HCT116 (cell line): ENCODE data around the gene LCN10. TPM values are rescaled to one million over a fixed set of nuclear protein-coding genes. Genes with fewer than 3 reads are reported as not detected.

Experiments used
- ATAC-seq: fragments of 200-7000 bp; cut with Tn5 transposase; 2 replicates; pipeline ENCODE4 v1.9.1; 2020; ENCODE audit warnings: mild to moderate bottlenecking, moderate library complexity
- BruUV-seq: library from RNA; stranded (reverse); fragments of 400-500 nt; replicated peaks from 2 replicates; lab custom pipeline; 2021; lab: Mats Ljungman, UMichigan
- CTCF ChIA-PET: fragments of 300-600 bp; sonication (Branson Sonifier 250); formaldehyde crosslinking; loops from one replicate; lab custom pipeline; 2021; ENCODE audit warnings: antibody characterized with exemption; lab: Charles Lee
- POLR2A ChIA-PET: fragments of 300-600, 350-600 bp; sonication (Branson Sonifier 250); formaldehyde crosslinking; loops from one replicate; lab custom pipeline; 2021; ENCODE audit warnings: antibody characterized with exemption; lab: Charles Lee
- RAD21 ChIA-PET, 2 experiments: fragments of 300-600 bp; sonication (Branson Sonifier 250); formaldehyde crosslinking; loops; one replicate each; lab custom pipeline; 2023; ENCODE audit warnings: low total read pairs in 2 of 2; ENCODE audit not compliant: uncharacterized antibody in 2 of 2, unreplicated experiment in 2 of 2, low non-redundant PET in 1 of 2; lab: Charles Lee
- DNase-seq: peaks from one replicate; pipeline ENCODE4 v3.0.0-alpha.2; 2010; ENCODE audit warnings: low read depth, low spot score
- H2AFZ ChIP-seq: fragments of 200-600 bp; shearing (Covaris generic), sonication (generic); 2 replicates; pipeline ENCODE4 v1.6.1; 2017; ENCODE audit warnings: low read depth, mixed run types, mixed read lengths, antibody characterized with exemption, low read length; ENCODE audit not compliant: poor library complexity, severe bottlenecking
- H3K27ac ChIP-seq: 2 replicates; pipeline ENCODE4 v1.5.1; 2012; ENCODE audit warnings: low read depth, low read length
- H3K27me3 ChIP-seq: fragments of 200-600 bp; sonication (generic); 2 replicates; pipeline ENCODE4 v1.6.1; 2016; ENCODE audit warnings: mixed run types, low read length, mixed read lengths; ENCODE audit not compliant: insufficient read depth
- H3K36me3 ChIP-seq, 2 experiments: fragments of 200-500 bp in 1 of 2; fragments of 200-600 bp in 1 of 2; sonication (Bioruptor generic) in 1 of 2; sonication (generic) in 1 of 2; 2 replicates each; pipeline versions ENCODE4 v1.5.1 to v1.6.1; 2014 to 2016; ENCODE audit warnings: low read length in 2 of 2, inconsistent platforms in 1 of 2, mixed read lengths in 1 of 2, mixed run types in 1 of 2; ENCODE audit not compliant: insufficient read depth in 2 of 2, control insufficient read depth in 1 of 2
- H3K4me1 ChIP-seq, 2 experiments: fragments of 200-600 bp in 1 of 2; sonication (generic) in 1 of 2; 2 replicates each; pipeline versions ENCODE4 v1.5.1 to v1.6.1; 2012 to 2017; ENCODE audit warnings: low read length in 2 of 2, inconsistent platforms in 1 of 2, mild to moderate bottlenecking in 1 of 2, mixed read lengths in 1 of 2, mixed run types in 1 of 2, moderate library complexity in 1 of 2; ENCODE audit not compliant: insufficient read depth in 2 of 2, control insufficient read depth in 1 of 2
- H3K4me2 ChIP-seq: fragments of 200-600 bp; sonication (generic); 2 replicates; pipeline ENCODE4 v1.6.1; 2017; ENCODE audit warnings: mixed run types, low read length, mixed read lengths
- H3K4me3 ChIP-seq, 2 experiments: fragments of 200-600 bp in 1 of 2; sonication (generic) in 1 of 2; replicated peaks in 1 of 2; 2 replicates each; pipeline ENCODE4 v1.5.1; 2011 to 2016; ENCODE audit warnings: low read length in 2 of 2, control low read depth in 1 of 2, low read depth in 1 of 2, mild to moderate bottlenecking in 1 of 2, mixed read lengths in 1 of 2, mixed run types in 1 of 2
- H3K79me2 ChIP-seq: fragments of 200-600 bp; sonication (generic); 2 replicates; pipeline ENCODE4 v1.6.1; 2017; ENCODE audit warnings: mild to moderate bottlenecking, mixed run types, low read length, moderate library complexity, mixed read lengths; ENCODE audit not compliant: insufficient read depth
- H3K9ac ChIP-seq: fragments of 200-600 bp; sonication (generic); 2 replicates; pipeline ENCODE4 v1.6.1; 2016; ENCODE audit warnings: low read length, mixed read lengths
- H3K9me2 ChIP-seq: fragments of 200-600 bp; sonication (generic), shearing (Covaris generic); 2 replicates; pipeline ENCODE4 v1.6.1; 2017; ENCODE audit warnings: mixed run types, mild to moderate bottlenecking, moderate library complexity; ENCODE audit not compliant: insufficient read depth
- H3K9me3 ChIP-seq, 2 experiments: fragments of 200-500 bp in 1 of 2; fragments of 200-600 bp in 1 of 2; sonication (Bioruptor generic) in 1 of 2; sonication (generic) in 1 of 2; 2 replicates each; pipeline ENCODE4 v1.6.1; 2014 to 2017; ENCODE audit warnings: low read length in 2 of 2, mixed read lengths in 2 of 2, inconsistent platforms in 1 of 2, low read depth in 1 of 2, mild to moderate bottlenecking in 1 of 2, mixed run types in 1 of 2, moderate library complexity in 1 of 2; ENCODE audit not compliant: control insufficient read depth in 1 of 2, insufficient read depth in 1 of 2
- H4K20me1 ChIP-seq: fragments of 200-600 bp; sonication (generic), shearing (Covaris generic); 2 replicates; pipeline ENCODE4 v1.6.1; 2017; ENCODE audit warnings: mixed run types, mild to moderate bottlenecking, moderate library complexity; ENCODE audit not compliant: insufficient read depth
- ATF3 ChIP-seq: IDR thresholded peaks from 2 replicates; pipeline ENCODE4 v1.6.1; 2012
- EGR1 ChIP-seq: IDR thresholded peaks from 2 replicates; pipeline ENCODE4 v1.6.1; 2012; ENCODE audit warnings: low read depth
- EZH2phosphoT487 ChIP-seq: fragments of 200-600 bp; IDR thresholded peaks from 2 replicates; pipeline ENCODE4 v1.6.1; 2018; ENCODE audit warnings: antibody characterized with exemption, borderline replicate concordance
- FOSL1 ChIP-seq: IDR thresholded peaks from 2 replicates; pipeline ENCODE4 v1.6.1; 2012; ENCODE audit warnings: low read depth
- MAX ChIP-seq: IDR thresholded peaks from 2 replicates; pipeline ENCODE4 v1.6.1; 2012
- POLR2A ChIP-seq: IDR thresholded peaks from 2 replicates; pipeline ENCODE4 v1.7.0; 2011; ENCODE audit warnings: borderline replicate concordance; ENCODE audit not compliant: insufficient read depth, insufficient read length; ENCODE audit errors: extremely low read depth
- POLR2AphosphoS5 ChIP-seq: IDR thresholded peaks from 2 replicates; pipeline ENCODE4 v1.6.1; 2011; ENCODE audit warnings: mild to moderate bottlenecking, low read depth, low read length, moderate library complexity
- RAD21 ChIP-seq: IDR thresholded peaks from 2 replicates; pipeline ENCODE4 v1.6.1; 2012; ENCODE audit warnings: low read depth, mild to moderate bottlenecking
- REST ChIP-seq: IDR thresholded peaks from 2 replicates; pipeline ENCODE4 v1.6.1; 2012; ENCODE audit warnings: low read depth
- SIN3A ChIP-seq: IDR thresholded peaks from 2 replicates; pipeline ENCODE4 v1.6.1; 2012; ENCODE audit warnings: low read depth
- SP1 ChIP-seq: IDR thresholded peaks from 2 replicates; pipeline ENCODE4 v1.6.1; 2012; ENCODE audit warnings: low read depth
- SRF ChIP-seq: IDR thresholded peaks from 2 replicates; pipeline ENCODE4 v1.6.1; 2012; ENCODE audit warnings: low read depth
- TCF7L2 ChIP-seq: IDR thresholded peaks from 2 replicates; pipeline ENCODE4 v1.7.0; 2011; ENCODE audit warnings: borderline replicate concordance, inconsistent platforms; ENCODE audit not compliant: insufficient read depth, insufficient read length; ENCODE audit errors: extremely low read depth
- YY1 ChIP-seq: IDR thresholded peaks from 2 replicates; pipeline ENCODE4 v1.6.1; 2011; ENCODE audit warnings: low read length, low read depth, moderate library complexity, mild to moderate bottlenecking; ENCODE audit not compliant: insufficient replicate concordance; ENCODE audit errors: extremely low read depth
- ZFX ChIP-seq: fragments of 450-650 bp; IDR thresholded peaks from 2 replicates; pipeline ENCODE4 v1.6.1; 2017
- ZNF274 ChIP-seq: fragments of 200-500 bp; sonication (Bioruptor generic); IDR thresholded peaks from 2 replicates; pipeline ENCODE4 v1.6.1; 2014; ENCODE audit warnings: mild to moderate bottlenecking, low read depth, low read length, inconsistent platforms
- intact Hi-C: fragments of 100-400 bp; cut with micrococcal nuclease; formaldehyde crosslinking; loops from 2 replicates; pipeline ENCODE4 v1.10.0; 2022
- total RNA-seq: library from RNA; stranded (reverse); gene quantifications from one replicate; pipeline ENCODE4 v1.2.1, GENCODE V29; 2021; ENCODE audit not compliant: unreplicated experiment

LCN10 gene
- total RNA-seq, 1 experiment from 2014 or later, result not detected

DNA sequence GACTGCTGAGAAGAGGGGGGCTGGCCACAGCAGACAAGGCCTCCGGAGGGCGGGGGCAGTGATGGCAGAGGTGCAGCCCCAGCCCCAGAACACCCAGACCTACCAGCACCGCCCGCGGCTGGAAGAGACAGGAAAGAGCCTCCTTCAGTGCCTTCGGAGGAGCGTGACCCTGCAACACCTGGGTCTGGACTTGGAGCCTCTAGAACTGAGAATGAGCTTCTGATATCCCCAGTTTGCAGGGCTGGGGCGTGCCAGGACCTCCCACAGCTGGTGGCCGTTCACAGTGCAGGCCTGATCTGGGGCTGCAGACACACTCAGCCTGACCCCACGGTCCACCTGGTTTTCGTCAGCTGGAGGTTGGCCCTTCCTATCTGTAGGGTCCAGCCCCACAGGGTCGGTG, 9.1 kb downstream of the LCN10 start:
- ChIA-PET CTCF (no interaction called here), RAD21 (no interaction called here), POLR2A (no interaction called here)
- Histone ChIP-seq H3K4me3 (no peak overlapping the region), H4K20me1 (no peaks in the 10 kb centered on the region), H3K36me3 (no peaks in the 10 kb centered on the region), H3K9me2 (no peaks in the 10 kb centered on the region), H3K79me2 (peaks cover 14% of the 10 kb centered on the region; the same call in 1 of the 2 replicates), H2AFZ (no peak overlapping the region), H3K27ac (no peak overlapping the region), H3K9ac (no peak overlapping the region), H3K27me3 (no peaks in the 10 kb centered on the region), H3K4me1 (peaks cover 4 to 12% of the 10 kb centered on the region in 2 experiments), H3K4me2 (no peak overlapping the region), H3K9me3 (no peaks in the 10 kb centered on the region)
- intact Hi-C loops, result no loop called here
- DNase-seq (no peak), ATAC-seq (no peak)
- no TSS peak for BruUV-seq
- TF ChIP-seq POLR2A (no peak), SP1 (no peak), EGR1 (no peak), MAX (no peak), ZFX (no peak)

GRCh38 chr9:136732444-136733178, 10.1 kb downstream of the LCN10 start:
- TF ChIP-seq EGR1, result no peak
- no peak for TF ChIP-seq ZNF274
- no peak for TF ChIP-seq RAD21
- TF ChIP-seq POLR2AphosphoS5, result no peak
- TF ChIP-seq EZH2phosphoT487, result no peak
- no peak for TF ChIP-seq ATF3
- TF ChIP-seq TCF7L2, result no peak
- TF ChIP-seq FOSL1, result no peak
- no peak for TF ChIP-seq SP1
- no peak for TF ChIP-seq YY1
- no peak for TF ChIP-seq SRF
- TF ChIP-seq MAX, result no peak
- TF ChIP-seq SIN3A, result no peak
- no peak for TF ChIP-seq REST
- H3K27ac ChIP-seq, result no peak overlapping the region
- peaks cover 4 to 16% of the 10 kb centered on the region in 2 experiments for H3K4me1 ChIP-seq
- no peaks in the 10 kb centered on the region for H3K9me3 ChIP-seq
- DNase-seq, result no peak
- no peak overlapping the region for H3K9ac ChIP-seq
- no peak for ATAC-seq
- intact Hi-C loops, result no loop called here
- no peaks in the 10 kb centered on the region for H3K27me3 ChIP-seq
- no peaks in the 10 kb centered on the region for H3K9me2 ChIP-seq
- ChIA-PET RAD21 (no interaction called here), POLR2A (no interaction called here), CTCF (no interaction called here)
- no peaks in the 10 kb centered on the region for H4K20me1 ChIP-seq
- peaks cover 18% of the 10 kb centered on the region for H3K79me2 ChIP-seq
- no peak overlapping the region for H2AFZ ChIP-seq
- H3K4me2 ChIP-seq, result no peak overlapping the region
- H3K36me3 ChIP-seq, result peaks cover 0 to 2% of the 10 kb centered on the region in 2 experiments; a peak in 1 of 4 replicates
- BruUV-seq, result no TSS peak
- H3K4me3 ChIP-seq, result no peak overlapping the region
